Upper lobe of left lung (tissue), 6 donors: ENCODE data around the gene ABR. TPM values are rescaled to one million over a fixed set of nuclear protein-coding genes. Genes with fewer than 3 reads are reported as not detected.
A peak's percentile ranks its signal among the peaks of the same experiment; 100 is the strongest.

Experiments used
- ATAC-seq, 2 donors: fragments of 200-7000 bp; cut with Tn5 transposase; one replicate each; pipeline ENCODE4 v1.9.1; 2022; ENCODE audit warnings: mild to moderate bottlenecking in 2 of 2, moderate library complexity in 2 of 2; ENCODE audit not compliant: low FRiP score in 2 of 2
- DNase-seq, 2 donors: peaks; one replicate each; pipeline ENCODE4 v3.0.0-alpha.2; 2019 to 2020
- H3K27ac ChIP-seq, 4 donors: fragments of 200-600 bp; sonication (generic); one replicate each; pipeline ENCODE4 v1.5.1; 2016 to 2019
- H3K27me3 ChIP-seq, 4 donors: fragments of 200-600 bp; sonication (generic); one replicate each; pipeline ENCODE4 v1.5.1; 2017 to 2019
- H3K36me3 ChIP-seq, 4 donors: fragments of 200-600 bp; sonication (generic); one replicate each; pipeline ENCODE4 v1.5.1; 2016 to 2019
- H3K4me1 ChIP-seq, 4 donors: fragments of 200-600 bp; sonication (generic); one replicate each; pipeline ENCODE4 v1.5.1; 2018 to 2019
- H3K4me3 ChIP-seq, 4 donors: fragments of 200-600 bp; sonication (generic); one replicate each; pipeline ENCODE4 v1.5.1; 2017 to 2019; ENCODE audit warnings: mild to moderate bottlenecking in 2 of 4, moderate library complexity in 1 of 4
- H3K9me3 ChIP-seq, 4 donors: fragments of 200-600 bp; sonication (generic); one replicate each; pipeline ENCODE4 v1.5.1; 2018 to 2019
- CTCF ChIP-seq, 6 experiments: fragments of 450-650 bp in 4 of 6; fragments of 200-600 bp in 2 of 6; sonication (generic) in 2 of 6; IDR thresholded peaks; one replicate each; pipeline ENCODE4 v1.5.1; 2016 to 2019; ENCODE audit warnings: antibody characterized with exemption in 6 of 6
- EP300 ChIP-seq, 4 donors: sonication (generic); formaldehyde crosslinking; IDR thresholded peaks; one replicate each; pipeline ENCODE4 v1.5.1; 2017; ENCODE audit warnings: antibody characterized with exemption in 4 of 4, control low read depth in 2 of 4
- POLR2A ChIP-seq, 4 donors: fragments of 450-650 bp; IDR thresholded peaks; one replicate each; pipeline ENCODE4 v1.5.1; 2016 to 2017; ENCODE audit warnings: antibody characterized with exemption in 4 of 4, mild to moderate bottlenecking in 2 of 4
- POLR2AphosphoS5 ChIP-seq, 2 donors: sonication (generic); formaldehyde crosslinking; IDR thresholded peaks; one replicate each; pipeline ENCODE4 v1.5.1; 2017; ENCODE audit warnings: antibody characterized with exemption in 2 of 2
- WGBS, 2 donors: methylation state at CpG; one replicate each; pipeline ENCODE4 v1.1.5; 2017 to 2018; 5-methylcytosine and 5-hydroxymethylcytosine counted together
- total RNA-seq, 6 donors: library from RNA; depleted of rRNA in 4 of 6; stranded (reverse); fragments of >200 nt in 4 of 6; gene quantifications; one replicate each; pipeline versions ENCODE4 v1.1.0 to v1.2.1, GENCODE V29; 2016 to 2021
- donor health status: DM: no; HTN: no; CAD: no; lungs with moderate emphysema.
- donor health status: DM: no; HTN: yes; CAD: no; lungs with severe emphysema.

Gene ABR
- total RNA-seq, 6 donors from 2014 or later: 117 to 645 (median 206) TPM

- no peak overlapping the region for H3K4me3 ChIP-seq
- peaks cover 27 to 31% (median 28%) of the 10 kb centered on the region in 4 donors for H3K4me1 ChIP-seq
- no peaks in the 10 kb centered on the region for H3K27me3 ChIP-seq
- H3K36me3 ChIP-seq: peaks cover 0 to 45% (median 12%) of the 10 kb centered on the region in 4 donors
- DNase-seq (no peak), ATAC-seq (no peak)
- peak overlapping the region in 1 of 4 donors; percentile 34 for H3K27ac ChIP-seq
- 81 to 90% methylated on average over 1 to 2 of the region's 2 CpGs for WGBS, 2 donors
- TF ChIP-seq POLR2A (IDR thresholded peaks at IDR 0.05) (no peak), CTCF (IDR thresholded peaks at IDR 0.05) (no peak), EP300 (IDR thresholded peaks at IDR 0.05) (no peak), POLR2AphosphoS5 (IDR thresholded peaks at IDR 0.05) (no peak)
- H3K9me3 ChIP-seq: no peaks in the 10 kb centered on the region
These were observed 142.9 kb downstream of the ABR start for GRCh38 chr17:1036845-1037237.

DNA sequence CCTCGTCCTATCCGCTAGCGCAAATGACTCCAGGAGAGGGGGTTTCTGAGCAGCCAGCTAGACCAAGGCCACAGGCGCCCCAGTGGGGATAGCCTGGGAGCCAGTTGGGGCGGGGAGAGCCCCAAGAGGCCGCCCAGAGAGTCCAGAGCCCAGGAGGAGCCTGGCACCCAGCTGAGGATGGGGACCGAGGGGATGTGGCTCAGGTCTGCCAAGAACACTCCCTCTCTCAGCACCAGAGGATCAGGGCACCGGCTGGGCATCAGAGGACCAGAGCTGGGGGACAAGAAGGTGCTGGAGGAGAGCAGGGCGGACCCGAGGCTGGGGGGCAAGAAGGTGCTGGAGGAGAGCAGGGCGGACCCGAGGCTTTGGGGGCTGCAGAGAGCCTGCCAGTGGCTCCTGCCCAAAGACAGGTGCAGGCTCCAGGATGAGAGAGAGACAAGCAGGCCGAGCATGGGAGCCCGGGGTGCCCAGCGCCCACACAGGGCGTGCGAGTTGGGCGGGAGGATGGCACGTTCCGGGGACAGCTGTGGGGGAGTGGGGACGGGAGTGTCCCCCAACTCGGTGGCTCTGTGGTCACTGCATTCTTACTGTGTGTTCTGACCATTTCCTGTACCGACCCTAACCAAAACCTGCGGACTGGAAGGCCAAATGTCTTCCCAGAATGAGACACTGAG is 143.5 kb downstream of the ABR start:
- H3K4me1 ChIP-seq: peaks cover 27 to 36% (median 29%) of the 10 kb centered on the region in 4 donors
- no peak overlapping the region for H3K4me3 ChIP-seq
- TF ChIP-seq EP300 (IDR thresholded peaks at IDR 0.05): no peak
- TF ChIP-seq POLR2A (IDR thresholded peaks at IDR 0.05): no peak
- TF ChIP-seq CTCF (IDR thresholded peaks at IDR 0.05): no peak
- no peak for TF ChIP-seq POLR2AphosphoS5 (IDR thresholded peaks at IDR 0.05)
- DNase-seq: peak in 1 of 2 donors; percentile 69
- peak overlapping the region in 1 of 4 donors; percentile 34 for H3K27ac ChIP-seq
- H3K27me3 ChIP-seq: no peaks in the 10 kb centered on the region
- H3K36me3 ChIP-seq: peaks cover 0 to 44% (median 12%) of the 10 kb centered on the region in 4 donors
- 84 to 86% methylated on average over 22 to 23 of the region's 24 CpGs for WGBS, 2 donors
- H3K9me3 ChIP-seq: no peaks in the 10 kb centered on the region
- ATAC-seq: no peak

- 50 to 64% methylated on average over 11 to 16 of the region's 17 CpGs for WGBS, 2 donors
- H3K36me3 ChIP-seq: peaks cover 0 to 41% (median 13%) of the 10 kb centered on the region in 4 donors
- H3K4me1 ChIP-seq: peaks cover 25 to 43% (median 30%) of the 10 kb centered on the region in 4 donors
- DNase-seq (no peak), ATAC-seq (no peak)
- TF ChIP-seq POLR2AphosphoS5 (IDR thresholded peaks at IDR 0.05): no peak
- no peak for TF ChIP-seq POLR2A (IDR thresholded peaks at IDR 0.05)
- H3K4me3 ChIP-seq: no peak overlapping the region
- H3K27me3 ChIP-seq: no peaks in the 10 kb centered on the region
- H3K9me3 ChIP-seq: no peaks in the 10 kb centered on the region
- H3K27ac ChIP-seq: peak overlapping the region in 2 of 4 donors; percentile 34 to 35
These were observed 144.1 kb downstream of the ABR start for GRCh38 chr17:1035546-1036170.

GRCh38 chr17:1034652-1035210 is 145.1 kb downstream of the ABR start:
- Histone ChIP-seq H3K27ac (no peak overlapping the region), H3K4me3 (no peak overlapping the region), H3K9me3 (no peaks in the 10 kb centered on the region), H3K27me3 (no peaks in the 10 kb centered on the region), H3K4me1 (peaks cover 22 to 44% (median 25%) of the 10 kb centered on the region in 4 donors), H3K36me3 (peaks cover 0 to 38% (median 14%) of the 10 kb centered on the region in 4 donors)
- 90 to 91% methylated on average over 10 to 20 of the region's 20 CpGs for WGBS, 2 donors
- no peak for TF ChIP-seq EP300 (IDR thresholded peaks at IDR 0.05)
- TF ChIP-seq POLR2AphosphoS5 (IDR thresholded peaks at IDR 0.05): no peak
- no peak for TF ChIP-seq POLR2A (IDR thresholded peaks at IDR 0.05)
- no peak for TF ChIP-seq CTCF (IDR thresholded peaks at IDR 0.05)
- DNase-seq (peak in 1 of 2 donors; percentile 53), ATAC-seq (no peak)

- DNase-seq (no peak), ATAC-seq (no peak)
- H3K4me3 ChIP-seq: no peak overlapping the region
- WGBS, 2 donors: 80 to 87% methylated on average over 9 to 11 of the region's 11 CpGs
- H3K27me3 ChIP-seq: no peaks in the 10 kb centered on the region
- H3K4me1 ChIP-seq: peaks cover 11 to 32% (median 14%) of the 10 kb centered on the region in 4 donors
- H3K27ac ChIP-seq: no peak overlapping the region
- H3K36me3 ChIP-seq: peaks cover 0 to 34% (median 14%) of the 10 kb centered on the region in 4 donors
- TF ChIP-seq POLR2A (IDR thresholded peaks at IDR 0.05): no peak
- no peak for TF ChIP-seq EP300 (IDR thresholded peaks at IDR 0.05)
- no peak for TF ChIP-seq CTCF (IDR thresholded peaks at IDR 0.05)
- TF ChIP-seq POLR2AphosphoS5 (IDR thresholded peaks at IDR 0.05): no peak
- H3K9me3 ChIP-seq: no peaks in the 10 kb centered on the region
These were observed 146.3 kb downstream of the ABR start for GRCh38 chr17:1033503-1033902.
